Brain microvascular endothelial cell (primary cell): Measurements from ENCODE around the gene TMCO1.

Experiments
- DNase-seq: peaks from one replicate; pipeline ENCODE4 v3.0.0-alpha.2; 2020
- H3K27ac ChIP-seq: fragments of 250-450 bp; sonication (Bioruptor Pico); 2 replicates; pipeline ENCODE4 v1.5.1; 2020; ENCODE audit warnings: mild to moderate bottlenecking, moderate library complexity
- H3K27me3 ChIP-seq: fragments of 250-450 bp; sonication (Bioruptor Pico); replicated peaks from 2 replicates; pipeline ENCODE4 v1.5.1; 2020; ENCODE audit warnings: mild to moderate bottlenecking
- H3K36me3 ChIP-seq: fragments of 250-450 bp; sonication (Bioruptor Pico); replicated peaks from 2 replicates; pipeline ENCODE4 v1.5.1; 2020; ENCODE audit warnings: mild to moderate bottlenecking
- H3K4me3 ChIP-seq: 2 replicates; pipeline ENCODE4 v1.5.1; 2011; ENCODE audit warnings: low read depth, mild to moderate bottlenecking, control low read depth, low read length, moderate library complexity
- in situ Hi-C: cut with HindIII; loops from 2 replicates; pipeline ENCODE4 v1.10.0; 2017; ENCODE audit warnings: low sequenced_read_pairs, low pct_ligation_motif_present
- TF ChIP-seq, protein P1 (sequence below): IDR thresholded peaks from 2 replicates; pipeline ENCODE4 v1.5.1; 2011; ENCODE audit warnings: low read depth, mild to moderate bottlenecking, moderate library complexity, low read length, control low read depth, inconsistent platforms; ENCODE audit errors: missing control alignments

Gene TMCO1

DNA sequence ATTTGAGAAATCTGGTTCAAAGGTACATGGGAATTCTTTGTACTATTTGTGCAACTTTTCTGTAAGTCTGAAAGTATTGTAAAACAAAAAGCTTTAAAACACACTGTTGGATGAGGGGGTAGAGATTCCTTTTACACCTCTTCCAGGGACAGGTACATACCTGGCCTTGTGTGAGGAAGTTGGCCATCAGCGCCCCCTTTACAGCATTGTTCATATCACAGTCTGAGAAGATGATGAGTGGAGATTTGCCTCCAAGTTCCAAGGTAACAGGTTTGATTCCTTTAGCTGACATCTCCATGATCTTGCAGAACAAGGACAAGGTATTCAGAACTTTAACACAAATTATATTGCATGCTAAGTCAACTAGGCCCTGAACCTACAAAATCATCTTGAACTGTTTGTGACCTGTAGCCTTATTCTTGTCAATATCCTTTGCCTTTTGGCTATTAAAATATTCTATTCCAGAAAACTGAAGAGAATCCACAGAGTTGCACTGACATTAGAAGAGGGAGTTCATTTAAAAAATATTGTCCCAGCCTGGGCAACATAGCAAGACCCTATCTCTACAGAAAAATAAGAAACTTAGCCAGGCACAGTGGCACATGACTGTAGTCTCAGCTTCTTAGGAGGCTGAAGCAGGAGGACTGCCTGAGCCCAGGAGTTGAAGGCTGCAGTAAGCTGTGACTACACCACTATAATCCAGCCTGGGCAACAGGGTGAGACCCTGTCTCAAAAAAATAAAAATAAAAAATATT is 89.2 kb downstream of the TMCO1 start:
- H3K4me3 ChIP-seq = no peak overlapping the region
- TF ChIP-seq, protein P1, sequence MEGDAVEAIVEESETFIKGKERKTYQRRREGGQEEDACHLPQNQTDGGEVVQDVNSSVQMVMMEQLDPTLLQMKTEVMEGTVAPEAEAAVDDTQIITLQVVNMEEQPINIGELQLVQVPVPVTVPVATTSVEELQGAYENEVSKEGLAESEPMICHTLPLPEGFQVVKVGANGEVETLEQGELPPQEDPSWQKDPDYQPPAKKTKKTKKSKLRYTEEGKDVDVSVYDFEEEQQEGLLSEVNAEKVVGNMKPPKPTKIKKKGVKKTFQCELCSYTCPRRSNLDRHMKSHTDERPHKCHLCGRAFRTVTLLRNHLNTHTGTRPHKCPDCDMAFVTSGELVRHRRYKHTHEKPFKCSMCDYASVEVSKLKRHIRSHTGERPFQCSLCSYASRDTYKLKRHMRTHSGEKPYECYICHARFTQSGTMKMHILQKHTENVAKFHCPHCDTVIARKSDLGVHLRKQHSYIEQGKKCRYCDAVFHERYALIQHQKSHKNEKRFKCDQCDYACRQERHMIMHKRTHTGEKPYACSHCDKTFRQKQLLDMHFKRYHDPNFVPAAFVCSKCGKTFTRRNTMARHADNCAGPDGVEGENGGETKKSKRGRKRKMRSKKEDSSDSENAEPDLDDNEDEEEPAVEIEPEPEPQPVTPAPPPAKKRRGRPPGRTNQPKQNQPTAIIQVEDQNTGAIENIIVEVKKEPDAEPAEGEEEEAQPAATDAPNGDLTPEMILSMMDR = no peak
- in situ Hi-C loops = no loop called here
- no peak overlapping the region for H3K27ac ChIP-seq
- peaks cover 40% of the 10 kb centered on the region for H3K36me3 ChIP-seq
- no peak for DNase-seq
- H3K27me3 ChIP-seq = no peaks in the 10 kb centered on the region

DNA sequence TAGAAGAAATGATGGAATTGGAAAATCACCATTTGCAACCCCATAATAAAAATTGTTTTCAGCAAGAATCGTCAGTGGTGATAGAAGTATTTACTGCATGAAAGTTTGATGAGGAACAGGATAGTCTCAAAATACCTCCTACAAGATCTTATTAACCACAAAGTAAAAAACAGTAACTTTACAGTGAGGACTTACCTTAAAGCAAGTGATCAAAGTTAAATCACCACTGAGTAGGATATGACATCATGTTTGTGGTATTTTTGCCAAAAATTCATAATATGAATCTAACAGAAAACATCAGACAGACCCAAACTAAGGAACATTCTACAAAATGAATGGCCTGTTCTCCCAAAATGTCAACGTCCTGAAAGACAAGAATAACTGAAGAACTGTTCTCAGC is 90.2 kb downstream of the TMCO1 start:
- in situ Hi-C loops = no loop called here
- no peak overlapping the region for H3K4me3 ChIP-seq
- TF ChIP-seq, protein P1 = no peak
- no peak overlapping the region for H3K27ac ChIP-seq
- H3K27me3 ChIP-seq = no peaks in the 10 kb centered on the region
- H3K36me3 ChIP-seq = peaks cover 40% of the 10 kb centered on the region
- DNase-seq = no peak
